22Rv1 (cell line): Measurements from ENCODE around the gene NOS3.

ENCODE experiments used
- CTCF ChIP-seq: fragments of 450-650 bp; IDR thresholded peaks from 2 replicates; pipeline ENCODE4 v1.5.1; 2017; ENCODE audit warnings: mild to moderate bottlenecking
- ZFX ChIP-seq: fragments of 450-650 bp; IDR thresholded peaks from 2 replicates; pipeline ENCODE4 v1.6.1; 2017; ENCODE audit warnings: antibody characterized with exemption, borderline replicate concordance

DNA sequence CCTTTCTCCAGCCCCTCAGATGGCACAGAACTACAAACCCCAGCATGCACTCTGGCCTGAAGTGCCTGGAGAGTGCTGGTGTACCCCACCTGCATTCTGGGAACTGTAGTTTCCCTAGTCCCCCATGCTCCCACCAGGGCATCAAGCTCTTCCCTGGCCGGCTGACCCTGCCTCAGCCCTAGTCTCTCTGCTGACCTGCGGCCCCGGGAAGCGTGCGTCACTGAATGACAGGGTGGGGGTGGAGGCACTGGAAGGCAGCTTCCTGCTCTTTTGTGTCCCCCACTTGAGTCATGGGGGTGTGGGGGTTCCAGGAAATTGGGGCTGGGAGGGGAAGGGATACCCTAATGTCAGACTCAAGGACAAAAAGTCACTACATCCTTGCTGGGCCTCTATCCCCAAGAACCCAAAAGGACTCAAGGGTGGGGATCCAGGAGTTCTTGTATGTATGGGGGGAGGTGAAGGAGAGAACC is 2.1 kb downstream of the NOS3 start:
- no peak for TF ChIP-seq CTCF
- no peak for TF ChIP-seq ZFX
